Stimulated activated CD8-positive, alpha-beta memory T cell treated with anti-CD3 and anti-CD28 coated beads, Interleukin-7, amount 100 ng/mL, for 24 hours (primary cell): ENCODE data around the gene IKZF3.

ENCODE experiments used
- DNase-seq: peaks from one replicate; pipeline ENCODE4 v3.0.0-alpha.2; 2020; ENCODE audit warnings: low read depth

The IKZF3 gene

GRCh38 chr17:39816272-39816671 lies 47.8 kb downstream of the IKZF3 start:
- no peak for DNase-seq

- DNase-seq = no peak
Observed at GRCh38 chr17:39814497-39814896, 49.6 kb downstream of the IKZF3 start.

- DNase-seq = no peak
Observed at GRCh38 chr17:39813631-39814030, 50.5 kb downstream of the IKZF3 start.

- DNase-seq = no peak
Observed at GRCh38 chr17:39812466-39812865, 51.6 kb downstream of the IKZF3 start.

- DNase-seq = no peak
Observed at GRCh38 chr17:39810939-39811728, 53.0 kb downstream of the IKZF3 start.

- no peak for DNase-seq
Observed at GRCh38 chr17:39809221-39809620, 54.9 kb downstream of the IKZF3 start.

- DNase-seq = no peak
Observed at GRCh38 chr17:39808409-39808997, 55.6 kb downstream of the IKZF3 start.

GRCh38 chr17:39804839-39805238 lies 59.3 kb downstream of the IKZF3 start:
- no peak for DNase-seq

GRCh38 chr17:39801055-39801454 lies 63.1 kb downstream of the IKZF3 start:
- no peak for DNase-seq

- DNase-seq = no peak
Observed at GRCh38 chr17:39800540-39800939, 63.6 kb downstream of the IKZF3 start.

GRCh38 chr17:39799395-39799794 lies 64.7 kb downstream of the IKZF3 start:
- no peak for DNase-seq

GRCh38 chr17:39794249-39794970 lies 69.7 kb downstream of the IKZF3 start:
- DNase-seq = no peak

- no peak for DNase-seq
Observed at GRCh38 chr17:39793301-39793872, 70.7 kb downstream of the IKZF3 start.

GRCh38 chr17:39792526-39793221 lies 71.4 kb downstream of the IKZF3 start:
- DNase-seq = no peak

- DNase-seq = no peak
Observed at GRCh38 chr17:39791111-39791992, 72.8 kb downstream of the IKZF3 start.

GRCh38 chr17:39787743-39788484 lies 76.2 kb downstream of the IKZF3 start:
- no peak for DNase-seq

- DNase-seq = no peak
Observed at GRCh38 chr17:39787041-39787440, 77.1 kb downstream of the IKZF3 start.

- DNase-seq = no peak
Observed at GRCh38 chr17:39782980-39783379, 81.1 kb downstream of the IKZF3 start.

GRCh38 chr17:39782481-39782880 lies 81.6 kb downstream of the IKZF3 start:
- no peak for DNase-seq

GRCh38 chr17:39781861-39782213 lies 82.3 kb downstream of the IKZF3 start:
- DNase-seq = no peak
